ENCODE measurements around the gene A3GALT2. TPM values are rescaled to one million over a fixed set of nuclear protein-coding genes. Genes with fewer than 3 reads are reported as not detected.

A3GALT2 gene
- 0.71 TPM for total RNA-seq (ENCODE audit: unreplicated experiment)
- long read RNA-seq, partial matches to known transcripts, result 0 of 1 reads
- long read RNA-seq, other reads (novel, unspliced or antisense), result 1 of 1 reads

DNA sequence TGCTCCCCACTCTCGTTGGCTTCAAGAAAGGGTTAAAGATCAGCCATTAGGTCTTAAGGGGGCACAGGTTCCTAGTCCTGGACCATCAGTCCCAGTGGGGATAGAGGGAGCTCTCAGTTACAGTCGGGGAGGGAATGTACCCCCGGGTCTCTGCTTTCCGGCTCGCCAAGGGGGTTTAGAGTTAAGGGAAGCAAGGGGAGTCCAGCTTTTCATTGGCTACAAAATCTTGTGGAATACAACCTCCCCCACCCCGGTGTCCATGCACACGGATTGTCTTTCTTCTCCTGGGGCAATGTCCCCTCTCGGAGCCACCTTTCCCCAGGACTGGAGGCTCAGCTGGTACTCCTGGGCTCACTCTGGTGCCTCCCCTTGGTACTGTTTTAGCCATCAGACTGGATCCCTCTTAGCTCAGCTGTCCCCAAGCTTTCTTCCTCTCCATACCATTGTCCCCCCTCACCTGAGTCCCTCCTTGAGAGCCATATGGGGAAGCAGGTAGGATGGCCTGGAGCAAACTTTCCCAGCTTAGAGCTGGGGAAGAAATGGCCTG is at the start of gene A3GALT2:
Gene A3GALT2, minus strand, starts transcription at position 480 of the 547 bp plus-strand sequence. Its CDS starts 0 bp downstream, at position 480.
- Mint-ChIP-seq H3K9me3 (ENCODE audit: unreplicated experiment) (peaks cover 19% of the 10 kb centered on the region), H3K4me1 (ENCODE audit: low read depth, unreplicated experiment) (peaks cover 24% of the 10 kb centered on the region), H3K27ac (ENCODE audit: unreplicated experiment) (no peak within 1 kb of the TSS), H3K4me3 (ENCODE audit: unreplicated experiment) (no peak within 1 kb of the TSS), H3K27me3 (ENCODE audit: unreplicated experiment) (peaks cover 5% of the 10 kb centered on the region), H3K36me3 (ENCODE audit: unreplicated experiment) (no peaks in the 10 kb centered on the region)
- no peak for DNase-seq
- TF ChIP-seq, protein P1, sequence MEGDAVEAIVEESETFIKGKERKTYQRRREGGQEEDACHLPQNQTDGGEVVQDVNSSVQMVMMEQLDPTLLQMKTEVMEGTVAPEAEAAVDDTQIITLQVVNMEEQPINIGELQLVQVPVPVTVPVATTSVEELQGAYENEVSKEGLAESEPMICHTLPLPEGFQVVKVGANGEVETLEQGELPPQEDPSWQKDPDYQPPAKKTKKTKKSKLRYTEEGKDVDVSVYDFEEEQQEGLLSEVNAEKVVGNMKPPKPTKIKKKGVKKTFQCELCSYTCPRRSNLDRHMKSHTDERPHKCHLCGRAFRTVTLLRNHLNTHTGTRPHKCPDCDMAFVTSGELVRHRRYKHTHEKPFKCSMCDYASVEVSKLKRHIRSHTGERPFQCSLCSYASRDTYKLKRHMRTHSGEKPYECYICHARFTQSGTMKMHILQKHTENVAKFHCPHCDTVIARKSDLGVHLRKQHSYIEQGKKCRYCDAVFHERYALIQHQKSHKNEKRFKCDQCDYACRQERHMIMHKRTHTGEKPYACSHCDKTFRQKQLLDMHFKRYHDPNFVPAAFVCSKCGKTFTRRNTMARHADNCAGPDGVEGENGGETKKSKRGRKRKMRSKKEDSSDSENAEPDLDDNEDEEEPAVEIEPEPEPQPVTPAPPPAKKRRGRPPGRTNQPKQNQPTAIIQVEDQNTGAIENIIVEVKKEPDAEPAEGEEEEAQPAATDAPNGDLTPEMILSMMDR (IDR thresholded peaks at IDR 0.05; ENCODE audit: partially characterized antibody, unreplicated experiment), result no peak

DNA sequence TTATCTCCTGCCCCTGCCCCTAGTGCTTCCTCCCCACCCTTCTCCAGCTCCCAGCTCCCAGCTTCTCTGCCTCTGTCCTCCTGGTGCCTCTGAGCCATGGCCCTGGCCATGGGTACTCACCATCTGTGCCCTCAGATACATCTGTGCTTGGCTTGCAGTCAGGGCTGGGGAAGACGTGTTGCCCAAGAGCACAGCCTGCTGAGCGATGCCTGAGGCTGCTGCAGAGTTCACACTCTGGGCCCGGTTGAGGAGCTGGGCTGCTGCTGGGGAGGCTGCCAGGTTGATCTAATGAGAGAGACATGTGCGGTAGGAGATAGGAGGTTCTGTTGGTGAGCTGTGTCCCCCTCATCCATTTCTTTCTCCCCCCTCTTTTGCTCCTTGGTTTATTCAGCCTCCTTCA is 49.4 kb upstream of the A3GALT2 start:
- Mint-ChIP-seq H3K4me3 (ENCODE audit: unreplicated experiment) (no peak overlapping the region), H3K4me1 (ENCODE audit: low read depth, unreplicated experiment) (peaks cover 53% of the 10 kb centered on the region), H3K9me3 (ENCODE audit: unreplicated experiment) (peaks cover 16% of the 10 kb centered on the region), H3K27me3 (ENCODE audit: unreplicated experiment) (peaks cover 5% of the 10 kb centered on the region), H3K36me3 (ENCODE audit: unreplicated experiment) (no peaks in the 10 kb centered on the region), H3K27ac (ENCODE audit: unreplicated experiment) (peak overlapping the region; percentile 28)
- TF ChIP-seq, protein P1 (IDR thresholded peaks at IDR 0.05; ENCODE audit: partially characterized antibody, unreplicated experiment), result no peak
- DNase-seq, result no peak

DNA sequence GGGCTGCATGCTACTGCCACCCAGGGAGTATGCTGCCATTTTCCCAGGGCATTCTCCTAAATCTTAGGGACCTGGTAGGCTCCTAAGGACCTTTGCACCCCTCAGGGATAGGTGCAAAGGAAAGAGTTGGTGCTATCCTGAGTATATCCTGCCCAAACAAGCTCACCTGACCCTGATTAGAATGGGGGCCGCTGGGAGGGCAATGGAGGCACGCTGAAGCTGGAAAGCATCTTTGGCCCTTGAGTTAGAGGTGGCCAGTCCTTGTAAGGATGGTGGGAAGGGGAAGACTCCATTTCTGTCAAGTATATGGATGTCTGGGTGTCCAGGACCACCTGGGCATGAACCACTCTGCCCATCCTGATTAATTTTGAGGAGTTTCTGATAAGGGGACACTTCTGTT is 48.9 kb upstream of the A3GALT2 start:
- Mint-ChIP-seq H3K4me1 (ENCODE audit: low read depth, unreplicated experiment) (peaks cover 53% of the 10 kb centered on the region), H3K27ac (ENCODE audit: unreplicated experiment) (no peak overlapping the region), H3K27me3 (ENCODE audit: unreplicated experiment) (peaks cover 3% of the 10 kb centered on the region), H3K4me3 (ENCODE audit: unreplicated experiment) (no peak overlapping the region), H3K9me3 (ENCODE audit: unreplicated experiment) (peaks cover 13% of the 10 kb centered on the region), H3K36me3 (ENCODE audit: unreplicated experiment) (no peaks in the 10 kb centered on the region)
- no peak for DNase-seq
- TF ChIP-seq, protein P1 (IDR thresholded peaks at IDR 0.05; ENCODE audit: partially characterized antibody, unreplicated experiment), result no peak

DNA sequence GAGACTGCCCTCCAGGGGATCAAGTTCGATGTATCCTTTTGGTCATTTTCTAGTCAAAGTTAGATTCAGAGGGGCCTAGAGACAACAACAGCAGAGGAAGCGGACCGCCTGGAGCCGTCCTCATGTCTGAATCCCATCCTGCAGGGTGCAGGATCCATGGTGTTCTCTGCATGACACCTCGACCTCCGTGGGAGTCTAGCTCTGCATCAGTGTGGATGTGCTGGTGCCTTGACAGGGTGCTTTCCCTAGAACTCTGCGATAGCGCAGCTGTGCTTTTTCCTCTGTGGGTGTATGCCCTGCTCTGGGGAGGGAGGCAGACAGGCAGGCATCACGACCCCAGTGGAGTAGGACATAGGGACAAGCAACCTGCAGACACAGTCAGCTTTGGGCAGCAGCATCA is 48.2 kb upstream of the A3GALT2 start:
- DNase-seq, result no peak
- TF ChIP-seq, protein P1 (IDR thresholded peaks at IDR 0.05; ENCODE audit: partially characterized antibody, unreplicated experiment), result no peak
- Mint-ChIP-seq H3K4me3 (ENCODE audit: unreplicated experiment) (no peak overlapping the region), H3K36me3 (ENCODE audit: unreplicated experiment) (no peaks in the 10 kb centered on the region), H3K9me3 (ENCODE audit: unreplicated experiment) (peaks cover 18% of the 10 kb centered on the region), H3K27me3 (ENCODE audit: unreplicated experiment) (peaks cover 10% of the 10 kb centered on the region), H3K4me1 (ENCODE audit: low read depth, unreplicated experiment) (peaks cover 56% of the 10 kb centered on the region), H3K27ac (ENCODE audit: unreplicated experiment) (peak overlapping the region; percentile 39)

DNA sequence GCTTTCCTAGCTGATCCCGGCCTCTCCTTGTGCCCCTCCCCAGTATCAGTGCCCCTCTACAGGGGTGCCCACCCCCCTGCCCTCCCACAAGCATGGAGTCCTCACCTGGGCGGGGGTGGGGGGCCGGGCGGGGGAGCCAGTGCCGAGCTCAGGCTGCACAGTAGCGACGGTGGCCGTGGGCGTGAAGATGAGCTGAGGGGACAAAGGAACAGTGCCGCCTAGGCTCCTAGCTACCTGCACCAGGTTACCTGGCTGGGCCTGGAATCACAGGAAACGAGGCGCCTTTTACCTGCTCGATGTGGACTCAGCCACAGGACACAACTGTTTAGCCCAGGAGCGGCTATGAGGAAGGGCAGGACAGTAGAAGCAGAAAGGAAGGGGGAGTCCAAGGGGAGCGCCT is 47.5 kb upstream of the A3GALT2 start:
- H3K4me1 Mint-ChIP-seq (ENCODE audit: low read depth, unreplicated experiment), result peaks cover 56% of the 10 kb centered on the region
- H3K27ac Mint-ChIP-seq (ENCODE audit: unreplicated experiment), result no peak overlapping the region
- H3K27me3 Mint-ChIP-seq (ENCODE audit: unreplicated experiment), result peaks cover 16% of the 10 kb centered on the region
- no peak for DNase-seq
- H3K9me3 Mint-ChIP-seq (ENCODE audit: unreplicated experiment), result peaks cover 22% of the 10 kb centered on the region
- TF ChIP-seq, protein P1 (IDR thresholded peaks at IDR 0.05; ENCODE audit: partially characterized antibody, unreplicated experiment), result no peak
- H3K36me3 Mint-ChIP-seq (ENCODE audit: unreplicated experiment), result no peaks in the 10 kb centered on the region
- H3K4me3 Mint-ChIP-seq (ENCODE audit: unreplicated experiment), result no peak overlapping the region

Data from glutamatergic neuron (in vitro differentiated cells).